NK-92 (cell line): ENCODE data around the gene CD109.
"Not testable (repeated sequence)": the region's sequence is repeated elsewhere in the genome, so short reads cannot be mapped to it uniquely, and the experiment has no call there.

Source experiments
- DNase-seq: peaks from one replicate; lab custom pipeline; 2025; ENCODE audit not compliant: unreplicated experiment; lab: John Stamatoyannopoulos, UW

The CD109 gene

GRCh38 chr6:73724389-73724788, 28.4 kb downstream of the CD109 start:
- no peak for DNase-seq

GRCh38 chr6:73725192-73725591, 29.2 kb downstream of the CD109 start:
- not testable (repeated sequence) for DNase-seq

DNA sequence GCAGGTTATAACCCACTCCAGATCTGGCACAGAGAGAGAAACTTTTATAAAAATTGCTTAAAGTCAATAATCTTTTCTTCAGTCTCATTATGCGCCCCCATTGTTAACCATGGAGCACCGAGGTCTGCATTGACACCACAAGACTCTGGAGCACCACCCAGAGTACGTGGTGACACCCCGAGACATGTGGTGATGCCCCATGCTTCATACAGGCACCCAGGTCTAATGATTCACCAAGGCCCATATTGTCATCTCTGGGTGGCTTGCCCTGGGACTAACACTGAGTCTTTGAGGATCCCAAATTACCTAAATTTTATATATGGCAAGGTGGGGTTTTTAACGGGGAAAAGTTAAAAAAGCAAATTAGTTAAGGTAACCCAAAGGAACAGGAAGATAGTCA, 31.1 kb downstream of the CD109 start:
- DNase-seq: no peak

DNA sequence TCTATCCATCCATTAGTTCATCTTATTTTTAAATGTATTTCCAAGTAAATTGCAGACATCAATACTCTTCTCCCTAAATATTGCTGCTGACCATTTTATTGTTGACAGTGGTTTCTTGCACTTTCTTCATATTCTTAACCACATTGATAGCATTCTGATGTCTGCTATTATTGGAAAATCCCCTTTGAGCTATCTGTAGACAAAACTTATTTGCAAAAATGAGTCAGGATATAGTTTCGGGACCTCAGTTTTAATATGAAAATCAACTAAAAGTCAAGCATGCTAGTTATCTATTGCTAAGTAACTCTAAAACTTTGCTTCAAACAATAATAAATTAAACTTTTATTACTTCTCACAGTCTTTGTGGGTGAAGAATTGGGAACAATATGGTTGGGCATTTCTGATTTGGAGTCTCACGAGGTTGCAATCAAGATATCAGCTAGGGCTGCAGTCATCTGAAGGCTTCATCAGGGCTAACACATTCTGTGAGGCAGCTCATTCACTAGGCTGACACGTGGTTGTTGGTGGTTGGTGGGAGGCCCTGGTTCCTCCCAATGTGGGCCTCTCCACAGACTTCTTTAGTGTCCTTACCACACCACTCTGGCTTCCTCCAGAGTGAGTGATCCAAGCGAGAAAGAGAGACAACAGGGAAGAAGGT, 32.7 kb downstream of the CD109 start:
- no peak for DNase-seq

GRCh38 chr6:73731285-73731684, 35.3 kb downstream of the CD109 start:
- no peak for DNase-seq

GRCh38 chr6:73732845-73733675, 37.1 kb downstream of the CD109 start:
- DNase-seq: no peak

DNA sequence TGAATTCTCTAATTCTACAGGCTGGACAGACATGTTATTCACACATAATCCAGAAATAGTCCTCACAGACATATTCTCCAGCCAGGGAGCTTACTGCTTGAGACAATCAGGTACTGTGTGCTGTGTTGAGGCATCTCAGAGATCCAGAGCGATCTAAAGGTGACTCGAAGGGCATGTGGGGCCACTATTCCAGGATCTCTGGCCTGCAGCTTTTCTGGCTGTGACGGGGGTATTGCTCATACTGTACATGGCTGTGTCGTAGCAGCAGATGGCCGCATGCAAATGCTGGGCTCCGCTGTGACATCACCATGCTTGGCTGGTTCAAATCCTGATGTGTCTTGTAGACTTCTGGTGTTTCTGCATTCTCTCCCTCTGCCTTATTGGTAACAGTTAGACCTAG, 37.8 kb downstream of the CD109 start:
- no peak for DNase-seq

DNA sequence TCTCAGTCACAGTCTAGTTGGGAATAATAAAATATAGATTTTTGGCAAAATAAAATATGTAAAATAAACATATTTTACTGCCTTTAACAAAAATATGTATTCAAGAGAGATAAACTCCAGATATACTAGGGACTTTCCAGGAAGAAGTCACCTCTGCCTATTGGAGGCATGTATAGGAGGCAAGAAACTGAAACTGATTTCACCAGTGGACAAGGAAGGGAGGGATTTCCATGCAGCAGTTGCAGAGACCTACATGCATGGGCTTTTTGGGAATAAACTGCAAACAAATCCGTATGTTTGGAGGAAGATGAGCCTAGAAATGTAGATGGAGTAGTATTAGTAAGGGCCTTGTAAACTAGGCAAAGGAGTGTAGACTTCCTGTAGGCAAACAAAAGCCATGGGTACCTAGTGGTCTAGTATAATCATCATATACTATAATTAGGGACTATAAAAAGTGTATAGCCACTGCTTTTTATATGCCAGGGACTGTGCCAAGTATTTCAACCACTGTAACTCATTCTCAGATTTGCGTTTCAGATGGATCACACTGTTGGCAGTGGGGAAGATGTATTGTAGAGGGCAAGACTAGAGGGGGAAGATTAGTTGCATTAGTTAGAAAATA, 38.9 kb downstream of the CD109 start:
- DNase-seq: no peak

GRCh38 chr6:73738367-73739028, 42.5 kb downstream of the CD109 start:
- DNase-seq: no peak

DNA sequence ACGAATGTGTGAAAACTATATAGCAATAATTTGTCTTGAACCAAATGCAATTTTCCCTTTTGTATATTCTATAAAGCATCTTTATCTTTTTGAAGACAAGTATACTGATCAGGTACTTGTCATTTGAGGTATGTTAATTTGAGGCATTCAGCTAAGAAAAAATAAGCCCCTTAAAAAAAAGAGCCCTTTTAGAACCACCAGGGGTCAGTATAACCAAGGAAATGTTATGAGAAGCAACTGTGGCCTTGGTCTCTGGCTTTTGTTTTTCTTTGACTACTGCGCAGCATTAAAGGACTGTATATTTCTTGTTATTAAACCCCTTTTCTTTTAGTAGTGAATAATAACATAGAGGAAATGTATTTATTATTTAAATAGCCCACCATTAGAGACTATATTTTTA, 43.1 kb downstream of the CD109 start:
- no peak for DNase-seq

DNA sequence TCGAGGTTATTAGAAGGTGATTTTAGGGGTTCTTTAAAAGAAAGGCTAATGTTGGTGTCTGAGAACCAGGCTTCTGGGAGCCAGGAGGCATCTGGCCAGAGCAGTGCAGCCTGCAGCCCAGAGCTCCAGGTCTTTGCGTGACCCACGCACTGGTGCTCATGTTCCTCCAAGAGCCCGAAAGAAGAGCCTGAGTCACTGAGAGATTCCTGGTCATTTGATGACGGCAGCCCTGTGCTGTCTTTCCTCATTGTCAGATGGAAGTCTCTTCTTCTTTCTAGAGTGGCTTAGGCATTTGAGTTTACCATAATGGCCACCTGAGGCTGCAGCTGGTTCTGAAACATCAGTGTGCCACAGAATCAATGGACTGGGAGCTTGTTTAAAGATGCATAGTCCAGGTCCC, 46.4 kb downstream of the CD109 start:
- no peak for DNase-seq

DNA sequence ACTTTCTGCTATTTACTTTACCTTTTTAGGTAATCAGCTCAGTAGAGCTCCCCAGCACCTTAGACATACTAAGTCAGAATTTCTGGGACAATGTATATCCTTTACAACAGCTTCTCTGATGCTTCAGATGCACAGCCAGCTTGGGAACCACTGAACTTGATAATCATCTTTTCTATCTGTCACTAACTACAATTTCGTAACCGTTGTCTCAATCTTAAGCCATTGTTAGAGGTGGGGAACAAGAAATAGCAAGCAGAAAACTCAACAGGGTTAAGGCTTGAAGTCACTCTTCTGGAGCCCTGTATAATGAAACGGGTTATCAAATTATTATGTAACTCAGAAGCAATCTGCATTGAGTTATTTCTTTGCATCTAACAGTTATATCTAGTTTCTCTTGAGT, 47.1 kb downstream of the CD109 start:
- DNase-seq: no peak

- no peak for DNase-seq
Observed at GRCh38 chr6:73743556-73743955, 47.6 kb downstream of the CD109 start.

DNA sequence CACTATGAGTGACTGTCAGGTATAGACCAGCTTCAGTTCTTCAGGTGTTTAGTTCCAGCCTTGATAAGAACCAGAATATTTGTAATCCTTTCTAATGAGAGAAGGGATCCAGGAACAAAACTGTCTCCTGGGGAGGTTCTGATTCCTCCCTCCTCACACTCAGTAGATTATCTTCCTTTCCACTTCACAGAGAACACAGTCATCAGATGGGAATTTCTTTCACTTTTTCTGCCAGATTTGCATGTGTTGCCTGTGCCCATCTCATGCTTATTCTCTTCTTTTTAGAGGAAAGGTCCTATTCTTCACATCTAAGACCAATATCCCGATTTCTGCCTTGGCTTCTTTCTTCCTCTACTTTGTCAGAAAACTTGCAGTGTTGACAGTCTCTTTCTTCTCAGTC, 50.8 kb downstream of the CD109 start:
- no peak for DNase-seq

- no peak for DNase-seq
Observed at GRCh38 chr6:73747289-73747688, 51.3 kb downstream of the CD109 start.

GRCh38 chr6:73752943-73753342, 56.9 kb downstream of the CD109 start:
- DNase-seq: no peak

GRCh38 chr6:73766040-73766439, 70.0 kb downstream of the CD109 start:
- DNase-seq: no peak

GRCh38 chr6:73768558-73768957, 72.6 kb downstream of the CD109 start:
- no peak for DNase-seq

- no peak for DNase-seq
Observed at GRCh38 chr6:73769976-73770375, 74.0 kb downstream of the CD109 start.

- no peak for DNase-seq
Observed at GRCh38 chr6:73774311-73774774, 78.3 kb downstream of the CD109 start.

- DNase-seq: no peak
Observed at GRCh38 chr6:73779943-73780342, 83.9 kb downstream of the CD109 start.

DNA sequence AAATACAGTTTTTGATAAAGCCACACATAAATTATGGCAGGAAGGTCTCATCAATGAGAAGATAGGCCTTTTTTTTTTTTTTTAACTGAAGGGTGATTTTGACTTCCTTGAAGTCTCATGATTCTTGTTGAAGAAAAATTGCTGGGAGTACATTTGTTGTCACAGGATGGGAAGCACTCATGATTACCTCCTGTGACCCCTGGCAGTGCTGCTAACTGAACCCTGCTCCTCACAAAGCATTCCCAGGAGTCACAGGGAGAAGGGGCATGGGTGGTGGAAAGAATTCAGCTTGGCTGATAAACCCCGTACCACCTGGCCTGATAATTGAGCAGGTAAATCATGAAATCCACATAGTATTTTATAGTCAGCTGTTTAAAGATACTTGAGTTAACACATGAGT, 86.9 kb downstream of the CD109 start:
- no peak for DNase-seq
